Measurements from ENCODE around the gene TTLL6.

The TTLL6 gene

GRCh38 chr17:48816774-48817590 is at the start of gene TTLL6:
Gene TTLL6 (minus strand): TSS chr17:48817229. CDS start chr17:48817072, 157 bp downstream.
- ChIA-PET CTCF (interaction anchor here (0.5 to 14.2 kb wide), 16 partner anchors 9 to 139 kb away, joined by 3 to 387 read pairs (median 4); partner anchors contain the start of gene PRAC2), POLR2A (interaction anchor here (0.9 to 2.1 kb wide), 5 partner anchors 17 to 180 kb away, joined by 3 to 7 read pairs (median 3); partner anchors contain the start of gene ATP5MC1)
- Histone ChIP-seq H3K4me3 (ENCODE audit: low read depth, low read length) (peak within 1 kb of the TSS; percentile 43), H3K9me3 (ENCODE audit: control insufficient read depth, insufficient read depth, low read depth, low read length) (no peaks in the 10 kb centered on the region), H3K36me3 (ENCODE audit: control insufficient read depth in 2 of 2, insufficient read depth in 1 of 2, low read length in 2 of 2) (no peaks in the 10 kb centered on the region), H3K4me1 (ENCODE audit: control insufficient read depth, insufficient read depth, low read length) (peaks cover 4% of the 10 kb centered on the region), H3K27ac (ENCODE audit: extremely low read depth, low read depth, low read length) (no peak within 1 kb of the TSS; the same call in 1 of the 2 replicates)
- TF ChIP-seq SP2 (tag by site-specific recombination; IDR thresholded peaks at IDR 0.05) (peak; percentile 92), EGR2 (tag by site-specific recombination; IDR thresholded peaks at IDR 0.05; ENCODE audit: low read depth) (peak; percentile 78), ZFHX2 (tag by site-specific recombination; conservative IDR thresholded peaks at IDR 0.05) (peak; percentile 90), ZBTB11 (tag by site-specific recombination; conservative IDR thresholded peaks at IDR 0.05; ENCODE audit: low read depth) (no peak), ZNF792 (tag by site-specific recombination; IDR thresholded peaks at IDR 0.05) (no peak), ZNF132 (tag by site-specific recombination; IDR thresholded peaks at IDR 0.05; ENCODE audit: borderline replicate concordance) (no peak), ZNF433 (tag by site-specific recombination; IDR thresholded peaks at IDR 0.05; ENCODE audit: low read depth) (no peak), ZNF664 (tag by site-specific recombination; IDR thresholded peaks at IDR 0.05) (no peak), ZBTB10 (tag by site-specific recombination; IDR thresholded peaks at IDR 0.05) (peak; percentile 78), ZSCAN30 (tag by site-specific recombination; IDR thresholded peaks at IDR 0.05) (0 out of 2 replicates have a peak, but pooled peaks have one; percentile 43), ZNF658 (tag by site-specific recombination; IDR thresholded peaks at IDR 0.05) (no peak), ZXDB (tag by site-specific recombination; IDR thresholded peaks at IDR 0.05) (no peak; the same call in 1 of the 2 replicates), ZBTB8A (tag by site-specific recombination; IDR thresholded peaks at IDR 0.05) (peak; percentile 64), KLF8 (tag by site-specific recombination; IDR thresholded peaks at IDR 0.05) (peak; percentile 72), ZNF76 (tag by site-specific recombination; IDR thresholded peaks at IDR 0.05; ENCODE audit: borderline replicate concordance, low read depth) (peak; percentile 49; the same call in 1 of the 2 replicates), ZBTB17 (tag by site-specific recombination; IDR thresholded peaks at IDR 0.05) (no peak), ZNF394 (tag by site-specific recombination; IDR thresholded peaks at IDR 0.05; ENCODE audit: borderline replicate concordance) (no peak), ZNF423 (tag by site-specific recombination; IDR thresholded peaks at IDR 0.05) (0 out of 2 replicates have a peak, but pooled peaks have one; percentile 17), ZNF560 (tag by site-specific recombination; IDR thresholded peaks at IDR 0.05; ENCODE audit: borderline replicate concordance) (no peak), ZNF292 (tag by site-specific recombination; IDR thresholded peaks at IDR 0.05; ENCODE audit: borderline replicate concordance, low read depth) (no peak), SP3 (tag by site-specific recombination; IDR thresholded peaks at IDR 0.05) (peak; percentile 82), ZNF610 (tag by site-specific recombination; IDR thresholded peaks at IDR 0.05; ENCODE audit: borderline replicate concordance) (no peak), GLI2 (tag by site-specific recombination; IDR thresholded peaks at IDR 0.05; ENCODE audit: borderline replicate concordance, low read depth) (no peak), ZNF223 (tag by site-specific recombination; IDR thresholded peaks at IDR 0.05) (peak; percentile 91), GLIS1 (tag by site-specific recombination; IDR thresholded peaks at IDR 0.05) (peak; percentile 50; the same call in 1 of the 2 replicates), SP7 (tag by site-specific recombination; IDR thresholded peaks at IDR 0.05) (peak; percentile 31; the same call in 1 of the 2 replicates), ZNF544 (tag by site-specific recombination; IDR thresholded peaks at IDR 0.05) (no peak), GLIS2 (tag by site-specific recombination; IDR thresholded peaks at IDR 0.05) (peak; percentile 93), ZNF18 (tag by site-specific recombination; IDR thresholded peaks at IDR 0.05) (no peak)

Data from HEK293 (cell line).